CD4-positive, alpha-beta T cell treated with Interleukin-10 for 1 hour (primary cell): Measurements from ENCODE around the gene KCNMA1.
"Not testable (repeated sequence)": the region's sequence is repeated elsewhere in the genome, so short reads cannot be mapped to it uniquely, and the experiment has no call there.

ENCODE experiments used
- DNase-seq: peaks from one replicate; pipeline ENCODE4 v3.0.0-alpha.2; 2020

The KCNMA1 gene

GRCh38 chr10:77351386-77351785, 286.2 kb downstream of the KCNMA1 start:
- no peak for DNase-seq

GRCh38 chr10:77350711-77351119, 286.9 kb downstream of the KCNMA1 start:
- no peak for DNase-seq

DNA sequence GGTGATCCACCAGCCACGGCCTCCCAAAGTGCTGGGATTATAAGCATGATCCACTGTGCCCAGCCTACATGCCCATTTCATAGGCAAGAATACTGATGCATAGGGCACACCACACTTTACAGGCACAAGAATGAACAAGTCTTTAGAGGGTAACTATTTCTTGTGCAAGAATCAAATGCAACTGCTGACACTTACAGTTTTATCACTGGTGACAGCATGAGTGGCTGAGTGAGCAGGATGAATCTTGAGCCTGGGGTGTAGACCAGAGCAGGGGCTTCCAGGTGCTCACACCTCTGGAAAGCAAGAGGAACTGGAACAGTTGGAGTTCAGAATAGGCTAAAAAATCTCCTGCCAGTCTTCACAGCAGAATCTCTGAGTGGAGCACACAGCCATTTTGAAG, 287.5 kb downstream of the KCNMA1 start:
- no peak for DNase-seq

DNA sequence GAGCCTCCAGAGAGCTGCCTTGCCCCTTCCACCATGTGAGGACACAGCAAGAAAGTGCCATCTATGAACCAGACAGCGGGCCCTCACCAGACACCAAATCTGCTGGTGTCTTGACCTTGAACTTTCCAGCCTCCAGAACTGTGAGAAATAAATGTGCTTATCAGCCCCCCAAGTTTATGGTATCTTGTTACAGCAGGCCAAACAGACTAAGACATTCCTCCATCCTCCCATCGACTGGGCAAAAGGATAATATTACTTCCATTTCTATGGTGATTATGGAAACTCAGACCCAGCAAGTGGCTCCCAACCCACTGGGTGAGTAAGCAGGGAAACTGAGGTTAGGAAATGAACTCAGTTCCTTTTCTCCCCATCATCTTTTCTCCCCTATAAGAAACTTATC, 288.4 kb downstream of the KCNMA1 start:
- no peak for DNase-seq

GRCh38 chr10:77348751-77349150, 288.9 kb downstream of the KCNMA1 start:
- DNase-seq: no peak

- no peak for DNase-seq
Observed at GRCh38 chr10:77348082-77348481, 289.5 kb downstream of the KCNMA1 start.

DNA sequence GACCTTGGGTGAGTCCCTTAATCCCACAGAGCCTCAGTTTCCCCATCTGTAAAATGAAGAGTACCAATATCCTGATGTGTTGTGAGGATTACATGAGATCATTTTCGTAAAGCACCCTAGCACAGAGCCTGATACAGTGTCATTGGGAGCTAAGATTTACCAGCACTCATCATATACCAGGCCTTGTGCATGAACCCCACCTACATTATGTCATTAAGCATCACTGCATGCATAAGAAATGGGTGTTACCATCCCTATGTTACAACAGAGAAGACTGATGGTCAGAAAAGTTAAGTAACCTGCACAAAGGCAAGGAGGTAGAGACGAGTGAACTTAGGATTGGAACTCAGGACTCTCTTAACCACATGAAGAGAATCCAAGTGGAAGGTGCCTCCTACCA, 290.6 kb downstream of the KCNMA1 start:
- DNase-seq: no peak

GRCh38 chr10:77341055-77341454, 296.6 kb downstream of the KCNMA1 start:
- no peak for DNase-seq

DNA sequence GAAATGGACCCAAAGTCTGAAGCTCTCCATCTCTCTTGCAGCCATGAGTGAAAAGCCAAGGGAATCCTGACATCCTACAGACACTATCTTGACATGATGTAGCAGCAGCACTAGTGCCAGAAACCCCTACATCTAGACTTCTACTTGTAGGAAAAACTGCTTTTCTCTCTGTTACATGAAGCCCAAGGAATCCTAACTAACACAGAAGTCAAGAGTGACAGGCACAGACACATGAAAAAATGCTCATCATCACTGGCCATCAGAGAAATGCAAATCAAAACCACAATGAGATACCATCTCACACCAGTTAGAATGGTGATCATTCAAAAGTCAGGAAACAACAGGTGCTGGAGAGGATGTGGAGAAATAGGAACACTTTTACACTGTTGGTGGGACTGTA, 297.7 kb downstream of the KCNMA1 start:
- DNase-seq: not testable (repeated sequence)

DNA sequence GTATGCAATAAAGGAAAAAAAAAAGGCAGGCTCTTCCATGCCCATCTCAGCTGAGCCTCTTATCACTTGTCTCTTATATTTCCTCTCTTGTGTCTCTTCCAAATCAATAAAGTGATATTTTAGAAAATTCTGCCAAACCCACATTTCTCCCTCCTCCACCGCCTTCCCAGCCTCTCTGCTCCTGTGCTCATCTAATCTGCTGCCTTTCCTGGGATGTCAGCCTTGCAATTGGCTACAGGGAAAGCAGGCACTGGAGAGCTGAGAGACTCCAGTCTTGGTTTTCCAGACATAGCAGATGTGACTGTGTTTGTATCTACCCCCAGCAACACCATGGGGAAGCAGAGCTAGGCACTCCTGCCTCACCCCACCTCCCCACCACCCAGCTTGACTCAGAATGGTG, 298.4 kb downstream of the KCNMA1 start:
- DNase-seq: no peak

GRCh38 chr10:77338143-77338542, 299.5 kb downstream of the KCNMA1 start:
- DNase-seq: no peak

DNA sequence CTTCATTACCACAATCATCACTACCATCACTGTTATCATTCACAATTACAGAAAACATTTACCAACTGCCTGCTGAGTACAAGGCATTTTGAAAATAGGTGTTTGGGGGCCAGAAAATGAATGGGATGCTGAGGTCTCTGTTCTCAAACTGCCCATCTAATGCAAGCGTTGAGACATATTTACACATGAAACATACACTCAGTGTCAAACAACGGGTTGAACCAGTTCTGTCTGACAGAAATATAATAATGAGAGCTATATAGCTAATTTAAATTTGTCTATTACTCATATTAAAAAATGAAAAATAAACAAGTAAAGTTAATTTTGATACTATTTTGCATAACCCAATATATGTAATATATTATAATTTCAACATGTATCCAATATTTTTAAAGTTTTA, 303.1 kb downstream of the KCNMA1 start:
- no peak for DNase-seq

DNA sequence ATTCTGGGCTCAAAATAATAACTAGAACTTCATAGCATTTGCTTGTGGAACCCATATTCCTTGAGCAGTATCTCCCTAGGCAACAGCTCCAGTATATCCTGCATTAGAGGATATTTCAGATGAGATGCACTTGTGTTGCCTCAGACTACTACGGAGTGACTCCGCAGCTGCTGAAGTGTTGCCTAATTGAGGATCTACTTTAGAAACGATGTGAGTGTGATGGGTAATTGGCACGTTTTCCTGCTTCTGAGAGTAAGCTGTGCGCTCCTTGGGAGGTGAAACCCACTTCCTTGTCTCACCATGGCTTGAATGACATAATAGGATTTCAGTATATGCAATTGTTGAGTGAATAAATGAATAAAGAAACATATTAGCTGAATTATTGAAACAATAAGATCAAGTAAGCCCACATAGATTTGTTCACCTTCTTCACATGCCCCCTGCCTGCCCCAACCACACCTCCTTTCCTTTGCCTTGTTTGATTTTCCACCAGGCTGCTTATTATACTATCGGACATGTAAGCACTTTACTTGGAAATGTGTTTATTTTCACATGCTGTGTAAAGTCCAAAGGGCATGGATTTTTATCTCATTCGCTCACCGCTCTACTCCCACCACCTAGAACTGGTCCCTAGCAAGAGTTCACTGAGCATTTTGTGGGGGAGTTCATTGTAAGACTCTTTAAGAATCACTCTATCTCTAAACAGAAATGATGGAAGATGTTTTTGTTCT, 303.8 kb downstream of the KCNMA1 start:
- no peak for DNase-seq

- DNase-seq: no peak
Observed at GRCh38 chr10:77332256-77332655, 305.4 kb downstream of the KCNMA1 start.

- no peak for DNase-seq
Observed at GRCh38 chr10:77328272-77328816, 309.3 kb downstream of the KCNMA1 start.

- no peak for DNase-seq
Observed at GRCh38 chr10:77325233-77325537, 312.4 kb downstream of the KCNMA1 start.

DNA sequence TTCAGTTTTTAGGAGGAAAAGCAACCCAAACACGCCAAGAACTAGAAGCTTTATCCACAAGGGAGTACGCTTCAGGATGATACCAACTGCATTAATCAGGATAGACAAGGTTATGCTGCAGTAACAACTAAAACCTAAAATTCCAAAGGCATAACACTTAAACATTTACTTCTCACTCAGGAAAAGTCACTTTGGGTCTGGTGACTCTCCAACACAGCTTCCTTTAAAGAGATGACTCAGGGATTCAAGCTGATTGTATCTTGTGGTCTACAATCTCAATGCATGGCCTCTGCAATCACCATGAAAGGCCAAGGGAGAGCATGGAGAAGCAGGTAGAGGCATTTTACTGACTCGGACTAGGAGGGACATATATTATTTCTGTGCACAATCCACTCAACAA, 315.8 kb downstream of the KCNMA1 start:
- no peak for DNase-seq

- DNase-seq: no peak
Observed at GRCh38 chr10:77320971-77321471, 316.6 kb downstream of the KCNMA1 start.

GRCh38 chr10:77319557-77319956, 318.1 kb downstream of the KCNMA1 start:
- no peak for DNase-seq

- DNase-seq: no peak
Observed at GRCh38 chr10:77318739-77319138, 318.9 kb downstream of the KCNMA1 start.

GRCh38 chr10:77317221-77317620, 320.4 kb downstream of the KCNMA1 start:
- DNase-seq: no peak

- DNase-seq: no peak
Observed at GRCh38 chr10:77315496-77316129, 322.0 kb downstream of the KCNMA1 start.

DNA sequence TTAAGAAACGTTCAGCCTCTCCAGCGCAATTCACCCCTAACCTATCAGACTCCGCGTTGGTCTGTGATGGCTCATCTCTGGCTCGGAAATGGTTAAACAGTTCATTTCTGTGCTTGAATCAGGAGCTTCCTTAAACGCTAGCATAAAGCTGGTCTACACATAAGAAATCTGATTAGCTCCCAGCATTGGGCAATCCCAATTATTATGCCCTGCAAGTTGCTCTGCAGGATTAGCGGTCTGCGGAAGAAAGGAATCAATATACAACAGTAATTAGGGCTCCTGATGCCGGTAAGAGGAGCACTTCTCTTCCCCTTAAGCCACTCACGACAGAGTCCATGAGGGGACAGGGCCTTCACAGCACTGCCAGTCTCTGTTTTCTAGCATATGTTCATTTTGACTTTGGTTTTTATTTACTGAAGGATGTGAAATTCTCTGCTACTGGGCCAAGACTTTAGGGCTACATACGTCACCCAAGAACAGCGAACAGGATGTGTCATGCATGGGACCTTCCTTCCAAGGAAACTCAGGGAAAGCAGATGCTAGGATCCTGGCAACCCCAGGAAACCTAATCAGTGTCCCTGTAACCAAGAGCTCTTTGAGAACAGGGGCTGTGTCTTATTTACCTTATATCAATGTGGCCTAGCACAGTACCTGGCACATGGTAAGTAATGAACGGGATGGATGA, 324.4 kb downstream of the KCNMA1 start:
- no peak for DNase-seq

DNA sequence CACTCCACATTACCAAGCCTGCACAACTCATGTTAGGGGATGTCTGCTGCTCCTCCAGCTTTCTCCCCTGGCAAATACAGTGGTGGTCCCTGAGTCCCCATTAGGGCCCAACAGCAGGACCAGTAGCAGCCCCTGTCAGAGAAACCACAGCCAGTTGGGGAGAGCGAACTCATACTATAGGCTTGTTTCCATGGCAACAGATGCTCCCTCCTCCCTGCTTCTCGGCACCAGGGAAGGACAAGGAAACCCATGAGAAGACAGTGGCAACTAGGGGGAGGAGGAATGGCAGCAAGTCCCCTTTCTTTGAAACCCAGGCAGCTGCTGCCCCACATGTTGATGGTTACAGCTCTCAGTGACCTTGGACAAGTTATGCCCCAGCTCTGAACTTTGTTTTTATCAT, 326.4 kb downstream of the KCNMA1 start:
- no peak for DNase-seq
